HEK293T (cell line): ENCODE results near the gene THRAP3.

Experiments
- ARNT ChIP-seq: fragments of 450-650 bp; IDR thresholded peaks from 2 replicates; pipeline ENCODE4 v1.6.1; 2017; ENCODE audit warnings: mild to moderate bottlenecking
- BHLHE40 ChIP-seq: fragments of 450-650 bp; IDR thresholded peaks from 2 replicates; pipeline ENCODE4 v1.6.1; 2016; ENCODE audit warnings: mild to moderate bottlenecking, moderate library complexity, borderline replicate concordance
- ELF4 ChIP-seq: fragments of 450-650 bp; IDR thresholded peaks from 2 replicates; pipeline ENCODE4 v1.6.1; 2017; ENCODE audit warnings: antibody characterized with exemption
- FOXA1 ChIP-seq: fragments of 450-650 bp; IDR thresholded peaks from 2 replicates; pipeline ENCODE4 v1.6.1; 2016; ENCODE audit warnings: mild to moderate bottlenecking
- FOXK2 ChIP-seq: fragments of 450-650 bp; IDR thresholded peaks from 2 replicates; pipeline ENCODE4 v1.6.1; 2016; ENCODE audit warnings: mild to moderate bottlenecking
- FOXM1 ChIP-seq: fragments of 450-650 bp; IDR thresholded peaks from 2 replicates; pipeline ENCODE4 v1.6.1; 2017; ENCODE audit warnings: mild to moderate bottlenecking, borderline replicate concordance
- L3MBTL2 ChIP-seq: fragments of 450-650 bp; conservative IDR thresholded peaks from 2 replicates; pipeline ENCODE4 v1.6.1; 2016; ENCODE audit warnings: mild to moderate bottlenecking
- LEF1 ChIP-seq: fragments of 450-650 bp; IDR thresholded peaks from 2 replicates; pipeline ENCODE4 v1.6.1; 2017; ENCODE audit warnings: mild to moderate bottlenecking, borderline replicate concordance
- NFRKB ChIP-seq: fragments of 450-650 bp; IDR thresholded peaks from 2 replicates; pipeline ENCODE4 v1.6.1; 2016; ENCODE audit warnings: mild to moderate bottlenecking, moderate library complexity
- SP1 ChIP-seq: fragments of 450-650 bp; IDR thresholded peaks from 2 replicates; pipeline ENCODE4 v1.6.1; 2017
- SUZ12 ChIP-seq: fragments of 450-650 bp; IDR thresholded peaks from 2 replicates; pipeline ENCODE4 v1.6.1; 2016; ENCODE audit warnings: mild to moderate bottlenecking
- TARDBP ChIP-seq: fragments of 450-650 bp; IDR thresholded peaks from 2 replicates; pipeline ENCODE4 v1.6.1; 2016
- ZNF384 ChIP-seq: fragments of 450-650 bp; IDR thresholded peaks from 2 replicates; pipeline ENCODE4 v1.6.1; 2016

DNA sequence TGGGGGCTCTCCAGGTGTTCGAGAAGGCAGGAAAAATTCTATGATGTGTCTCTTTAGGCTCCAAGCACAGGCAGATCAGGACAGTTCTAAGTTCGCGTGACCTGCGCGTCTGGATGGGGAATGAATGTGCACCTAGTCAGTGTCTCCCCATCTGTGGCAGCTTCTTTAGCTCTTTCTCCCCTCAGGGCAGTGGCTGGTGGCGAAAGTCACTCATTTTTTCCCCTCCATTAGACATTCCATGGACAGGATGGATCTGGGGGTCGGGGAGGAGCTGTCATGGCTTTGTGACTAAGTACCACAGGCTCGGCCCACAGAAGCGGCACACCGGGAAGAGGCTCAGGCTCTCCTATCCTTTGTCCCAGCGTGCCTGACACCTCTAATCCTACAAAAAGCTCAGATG, 130.2 kb downstream of the THRAP3 start:
- TF ChIP-seq BHLHE40 (no peak), FOXM1 (no peak), FOXK2 (no peak), ARNT (no peak), TARDBP (no peak), FOXA1 (no peak), SUZ12 (no peak), ELF4 (no peak), LEF1 (no peak), L3MBTL2 (no peak), ZNF384 (no peak), NFRKB (no peak), SP1 (no peak)
